ENCODE results near the gene CCDC12.

CCDC12 gene

GRCh38 chr3:47002171-47003055 lies 25.9 kb upstream of the CCDC12 start:
- no peak for TF ChIP-seq BHLHE40 (IDR thresholded peaks at IDR 0.05; ENCODE audit: borderline replicate concordance)
- TF ChIP-seq NFRKB (IDR thresholded peaks at IDR 0.05), result no peak
- no peak for TF ChIP-seq ARNT (IDR thresholded peaks at IDR 0.05)
- ChIA-PET CTCF (no interaction called here), POLR2A (no interaction called here)
- no peak for DNase-seq (ENCODE audit: extremely low spot score)

DNA sequence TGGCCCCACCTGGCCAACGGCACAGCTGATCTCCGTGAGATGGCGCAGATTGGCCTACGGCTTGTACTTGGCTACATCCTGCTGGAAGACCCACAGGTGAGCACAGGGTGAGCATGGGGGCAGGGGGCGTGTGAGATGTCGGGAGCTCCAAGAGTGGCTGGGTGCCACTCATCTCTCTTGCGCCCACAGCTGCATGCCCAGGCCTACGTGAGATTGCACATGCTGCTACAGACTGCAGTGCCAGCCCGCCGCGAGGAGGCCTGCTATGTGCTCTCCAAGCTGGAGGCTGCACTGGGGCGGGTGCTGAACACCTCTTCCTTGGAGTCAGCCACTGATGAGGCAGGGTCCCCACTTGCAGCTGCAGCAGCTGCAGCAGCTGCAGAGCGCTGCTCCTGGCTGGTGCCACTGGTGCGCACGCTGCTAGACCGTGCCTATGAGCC lies 25.2 kb upstream of the CCDC12 start:
- CTCF ChIA-PET, result no interaction called here
- TF ChIP-seq ELF4 (IDR thresholded peaks at IDR 0.05), result no peak
- TF ChIP-seq LEF1 (IDR thresholded peaks at IDR 0.05; ENCODE audit: borderline replicate concordance), result no peak
- TF ChIP-seq FOXM1 (IDR thresholded peaks at IDR 0.05; ENCODE audit: borderline replicate concordance), result no peak
- TF ChIP-seq L3MBTL2 (conservative IDR thresholded peaks at IDR 0.05), result no peak
- no peak for TF ChIP-seq FOXK2 (IDR thresholded peaks at IDR 0.05)
- no peak for TF ChIP-seq PKNOX1 (IDR thresholded peaks at IDR 0.05)
- no peak for DNase-seq (ENCODE audit: extremely low spot score)
- POLR2A ChIA-PET, result no interaction called here

DNA sequence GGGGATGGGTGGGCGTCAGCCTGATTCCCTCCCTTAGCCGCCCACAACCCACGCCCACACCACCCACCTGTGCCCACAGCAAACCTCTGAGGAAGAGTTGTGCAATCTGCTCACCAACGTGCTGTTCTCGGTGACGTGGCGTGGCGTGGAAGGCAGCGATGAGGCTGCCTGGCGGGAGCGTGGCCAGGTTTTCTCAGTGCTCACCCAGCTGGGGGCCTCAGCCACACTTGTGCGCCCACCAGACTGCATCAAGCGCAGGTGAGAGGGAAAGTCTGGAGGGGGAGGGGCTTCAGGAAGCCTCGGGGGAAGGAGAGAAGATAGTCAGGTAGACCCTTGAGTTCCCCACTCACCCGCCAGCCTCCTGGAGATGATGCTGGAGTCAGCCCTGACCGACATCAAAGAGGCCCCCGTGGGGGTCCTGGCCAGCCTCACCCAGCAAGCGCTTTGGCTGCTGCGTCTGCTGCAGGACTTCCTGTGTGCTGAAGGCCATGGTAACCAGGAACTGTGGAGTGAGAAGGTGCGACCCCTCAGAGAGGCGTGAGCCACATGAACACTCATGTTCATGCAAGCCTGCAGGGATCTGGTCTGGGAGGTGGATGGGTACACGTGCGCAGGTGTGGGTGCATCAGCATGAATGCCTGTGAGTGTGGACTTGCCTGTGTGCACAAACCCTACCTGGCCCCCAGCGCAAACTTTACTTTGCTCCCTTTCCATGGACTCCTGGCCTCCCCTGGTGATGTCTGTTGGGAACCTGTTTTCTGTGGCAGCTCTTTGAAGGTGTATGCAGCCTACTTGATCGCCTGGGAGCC lies 24.6 kb upstream of the CCDC12 start:
- TF ChIP-seq SUZ12 (IDR thresholded peaks at IDR 0.05), result no peak
- no peak for TF ChIP-seq NFRKB (IDR thresholded peaks at IDR 0.05)
- no peak for TF ChIP-seq ZNF384 (IDR thresholded peaks at IDR 0.05)
- no peak for TF ChIP-seq BHLHE40 (IDR thresholded peaks at IDR 0.05; ENCODE audit: borderline replicate concordance)
- no peak for TF ChIP-seq FOXA1 (IDR thresholded peaks at IDR 0.05)
- DNase-seq (ENCODE audit: extremely low spot score), result no peak
- ChIA-PET POLR2A (no interaction called here), CTCF (no interaction called here)

GRCh38 chr3:47000198-47000815 lies 23.8 kb upstream of the CCDC12 start:
- CTCF ChIA-PET, result interaction anchor here (0.6 kb wide), 1 partner anchor 13 kb away, joined by 3 read pairs; no protein-coding TSS in a partner anchor
- POLR2A ChIA-PET, result no interaction called here
- TF ChIP-seq FOXK2 (IDR thresholded peaks at IDR 0.05) (no peak), HDGF (IDR thresholded peaks at IDR 0.05; ENCODE audit: borderline replicate concordance) (no peak), BHLHE40 (IDR thresholded peaks at IDR 0.05; ENCODE audit: borderline replicate concordance) (no peak), ZNF384 (IDR thresholded peaks at IDR 0.05) (no peak), TARDBP (IDR thresholded peaks at IDR 0.05) (no peak), SP1 (IDR thresholded peaks at IDR 0.05) (no peak)
- no peak for DNase-seq (ENCODE audit: extremely low spot score)

DNA sequence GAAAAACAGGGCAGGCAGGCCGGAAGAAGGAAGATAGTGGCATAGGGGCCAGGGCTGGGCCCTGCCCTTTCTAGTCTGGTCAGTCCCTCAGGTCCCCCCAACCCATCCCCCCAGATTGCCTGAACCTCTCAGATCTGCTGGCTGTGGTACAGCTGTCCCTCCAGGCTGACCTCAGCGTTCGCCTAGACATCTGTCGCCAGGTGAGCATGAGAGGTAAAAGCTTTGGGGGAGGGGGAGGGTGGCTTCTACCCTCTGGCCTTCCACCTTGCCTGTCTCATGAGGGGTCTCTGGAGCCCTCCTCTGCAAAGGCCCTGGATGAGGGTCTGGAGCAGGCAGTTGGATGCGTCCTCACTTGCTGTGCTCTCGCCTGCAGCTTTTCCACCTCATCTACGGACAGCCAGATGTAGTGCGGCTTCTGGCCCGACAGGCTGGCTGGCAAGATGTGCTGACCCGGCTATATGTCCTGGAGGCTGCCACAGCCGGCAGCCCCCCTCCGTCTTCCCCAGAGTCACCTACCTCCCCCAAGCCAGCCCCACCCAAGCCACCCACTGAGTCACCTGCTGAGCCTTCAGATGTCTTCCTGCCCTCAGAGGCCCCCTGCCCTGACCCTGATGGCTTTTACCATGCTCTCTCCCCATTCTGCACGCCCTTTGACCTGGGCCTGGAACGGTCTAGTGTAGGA lies 23.1 kb upstream of the CCDC12 start:
- CTCF ChIA-PET, result interaction anchor here (0.6 to 1.0 kb wide), 2 partner anchors 13 to 43 kb away, joined by 3 read pairs; no protein-coding TSS in a partner anchor
- TF ChIP-seq HDGF (IDR thresholded peaks at IDR 0.05; ENCODE audit: borderline replicate concordance), result no peak
- TF ChIP-seq ELF4 (IDR thresholded peaks at IDR 0.05), result no peak
- TF ChIP-seq FOXK2 (IDR thresholded peaks at IDR 0.05), result no peak
- TF ChIP-seq NFRKB (IDR thresholded peaks at IDR 0.05), result no peak
- TF ChIP-seq BHLHE40 (IDR thresholded peaks at IDR 0.05; ENCODE audit: borderline replicate concordance), result no peak
- no peak for TF ChIP-seq SUZ12 (IDR thresholded peaks at IDR 0.05)
- no peak for TF ChIP-seq PKNOX1 (IDR thresholded peaks at IDR 0.05)
- TF ChIP-seq ZNF384 (IDR thresholded peaks at IDR 0.05), result no peak
- no peak for TF ChIP-seq CTBP1 (IDR thresholded peaks at IDR 0.05; ENCODE audit: borderline replicate concordance)
- TF ChIP-seq L3MBTL2 (conservative IDR thresholded peaks at IDR 0.05), result no peak
- no peak for TF ChIP-seq LEF1 (IDR thresholded peaks at IDR 0.05; ENCODE audit: borderline replicate concordance)
- no peak for TF ChIP-seq FOXM1 (IDR thresholded peaks at IDR 0.05; ENCODE audit: borderline replicate concordance)
- no peak for TF ChIP-seq SP1 (IDR thresholded peaks at IDR 0.05)
- TF ChIP-seq FOXA1 (IDR thresholded peaks at IDR 0.05), result no peak
- TF ChIP-seq ARNT (IDR thresholded peaks at IDR 0.05), result no peak
- TF ChIP-seq TARDBP (IDR thresholded peaks at IDR 0.05), result no peak
- DNase-seq (ENCODE audit: extremely low spot score), result no peak
- POLR2A ChIA-PET, result no interaction called here

DNA sequence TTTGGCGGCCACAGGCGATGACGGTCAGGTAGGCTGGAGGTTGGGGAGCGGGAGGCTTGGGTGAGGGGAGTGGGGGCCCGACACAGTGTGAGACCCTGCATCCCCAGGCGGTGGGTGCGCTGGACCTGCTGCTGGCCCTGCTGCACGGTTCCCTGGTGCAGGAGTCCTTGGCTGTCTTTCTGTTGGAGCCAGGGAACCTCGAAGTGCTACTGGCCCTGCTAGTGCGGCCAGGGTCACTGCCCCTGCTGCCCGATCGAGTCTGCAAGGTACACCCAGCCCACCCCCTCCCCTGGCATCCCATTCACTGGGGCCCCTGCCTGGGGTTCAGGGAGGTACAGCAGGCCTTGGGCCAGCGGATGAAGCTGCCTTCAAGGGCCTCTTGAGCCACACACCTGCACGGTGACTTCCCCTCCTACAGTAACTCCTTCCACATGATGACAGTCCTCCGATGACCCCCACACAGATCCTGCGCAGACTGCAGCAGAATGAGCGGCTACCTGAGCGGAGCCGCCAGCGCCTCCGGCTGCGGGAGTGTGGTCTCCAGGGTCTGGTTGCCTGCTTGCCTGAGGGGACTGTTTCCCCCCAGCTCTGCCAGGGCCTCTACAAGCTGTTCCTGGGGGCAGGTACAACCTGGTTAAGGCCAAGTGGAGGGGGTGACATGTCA lies 22.4 kb upstream of the CCDC12 start:
- no peak for DNase-seq (ENCODE audit: extremely low spot score)
- TF ChIP-seq ZNF384 (IDR thresholded peaks at IDR 0.05) (no peak), PKNOX1 (IDR thresholded peaks at IDR 0.05) (no peak), L3MBTL2 (conservative IDR thresholded peaks at IDR 0.05) (no peak), HDGF (IDR thresholded peaks at IDR 0.05; ENCODE audit: borderline replicate concordance) (no peak), BHLHE40 (IDR thresholded peaks at IDR 0.05; ENCODE audit: borderline replicate concordance) (no peak), ELF4 (IDR thresholded peaks at IDR 0.05) (no peak), FOXK2 (IDR thresholded peaks at IDR 0.05) (no peak), NFRKB (IDR thresholded peaks at IDR 0.05) (no peak), SUZ12 (IDR thresholded peaks at IDR 0.05) (no peak), LEF1 (IDR thresholded peaks at IDR 0.05; ENCODE audit: borderline replicate concordance) (no peak), TARDBP (IDR thresholded peaks at IDR 0.05) (no peak), CTBP1 (IDR thresholded peaks at IDR 0.05; ENCODE audit: borderline replicate concordance) (no peak), SP1 (IDR thresholded peaks at IDR 0.05) (no peak), ARNT (IDR thresholded peaks at IDR 0.05) (no peak), FOXA1 (IDR thresholded peaks at IDR 0.05) (no peak), FOXM1 (IDR thresholded peaks at IDR 0.05; ENCODE audit: borderline replicate concordance) (no peak)
- ChIA-PET CTCF (interaction anchor here (0.9 to 1.5 kb wide), 7 partner anchors 12 to 90 kb away, joined by 3 to 6 read pairs (median 3); no protein-coding TSS in a partner anchor), POLR2A (interaction anchor here (0.6 to 1.1 kb wide), 2 partner anchors 11 to 19 kb away, joined by 3 to 4 read pairs; partner anchors contain the start of gene NBEAL2)
